Thyroid gland (tissue), 4 donors: ENCODE results near the gene ATP23. TPM values are rescaled to one million over a fixed set of nuclear protein-coding genes. Genes with fewer than 3 reads are reported as not detected.
A peak's percentile ranks its signal among the peaks of the same experiment; 100 is the strongest.

Experiments
- DNase-seq, 2 donors: peaks; one replicate each; pipeline ENCODE4 v3.0.0-alpha.2; 2019
- H3K27ac ChIP-seq, 3 donors: fragments of 200-600 bp; sonication (generic); 1 replicate in 2 of 3; 2 replicates in 1 of 3; pipeline ENCODE4 v1.5.1; 2016 to 2019; ENCODE audit warnings: mild to moderate bottlenecking in 1 of 3, moderate library complexity in 1 of 3
- H3K27me3 ChIP-seq: fragments of 200-600 bp; sonication (generic); one replicate; pipeline ENCODE4 v1.5.1; 2019
- H3K36me3 ChIP-seq, 2 donors: fragments of 200-600 bp; sonication (generic); one replicate each; pipeline ENCODE4 v1.5.1; 2016 to 2019
- H3K4me1 ChIP-seq, 2 donors: fragments of 200-600 bp; sonication (generic); one replicate each; pipeline ENCODE4 v1.5.1; 2017 to 2019
- H3K4me3 ChIP-seq, 3 donors: fragments of 200-600 bp; sonication (generic); replicated peaks in 1 of 3; 1 replicate in 2 of 3; 2 replicates in 1 of 3; pipeline ENCODE4 v1.5.1; 2016; ENCODE audit warnings: mild to moderate bottlenecking in 1 of 3
- H3K9me3 ChIP-seq: fragments of 200-600 bp; sonication (generic); one replicate; pipeline ENCODE4 v1.5.1; 2017
- POLR2A ChIP-seq, 2 donors: fragments of 450-650 bp; IDR thresholded peaks; one replicate each; pipeline ENCODE4 v1.6.1; 2017; ENCODE audit warnings: antibody characterized with exemption in 2 of 2, mild to moderate bottlenecking in 2 of 2, moderate library complexity in 1 of 2
- WGBS, 2 donors: methylation state at CpG; one replicate each; pipeline ENCODE4 v1.1.5; 2017; 5-methylcytosine and 5-hydroxymethylcytosine counted together
- intact Hi-C: fragments of 100-400 bp; cut with DNase I; formaldehyde crosslinking; loops from one replicate; pipeline ENCODE4 v1.15.1; 2023
- total RNA-seq, 4 donors: library from RNA; depleted of rRNA; stranded (reverse); fragments of >200 nt; gene quantifications; one replicate each; pipeline ENCODE4 v1.2.3, GENCODE V29; 2016
- TF ChIP-seq, protein P1 (sequence below), 6 experiments: fragments of 200-600 bp in 3 of 6; fragments of 450-650 bp in 3 of 6; sonication (generic) in 3 of 6; IDR thresholded peaks; one replicate each; pipeline ENCODE4 v1.5.1; 2016 to 2019; ENCODE audit warnings: antibody characterized with exemption in 6 of 6, mild to moderate bottlenecking in 2 of 6, inconsistent platforms in 1 of 6, moderate library complexity in 1 of 6

The ATP23 gene, protein sequence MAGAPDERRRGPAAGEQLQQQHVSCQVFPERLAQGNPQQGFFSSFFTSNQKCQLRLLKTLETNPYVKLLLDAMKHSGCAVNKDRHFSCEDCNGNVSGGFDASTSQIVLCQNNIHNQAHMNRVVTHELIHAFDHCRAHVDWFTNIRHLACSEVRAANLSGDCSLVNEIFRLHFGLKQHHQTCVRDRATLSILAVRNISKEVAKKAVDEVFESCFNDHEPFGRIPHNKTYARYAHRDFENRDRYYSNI
- total RNA-seq = 10 to 100 TPM in 3 of 4 donors, 1 to 10 TPM in 1; 1.9 to 13.4 (median 11.1) TPM

DNA sequence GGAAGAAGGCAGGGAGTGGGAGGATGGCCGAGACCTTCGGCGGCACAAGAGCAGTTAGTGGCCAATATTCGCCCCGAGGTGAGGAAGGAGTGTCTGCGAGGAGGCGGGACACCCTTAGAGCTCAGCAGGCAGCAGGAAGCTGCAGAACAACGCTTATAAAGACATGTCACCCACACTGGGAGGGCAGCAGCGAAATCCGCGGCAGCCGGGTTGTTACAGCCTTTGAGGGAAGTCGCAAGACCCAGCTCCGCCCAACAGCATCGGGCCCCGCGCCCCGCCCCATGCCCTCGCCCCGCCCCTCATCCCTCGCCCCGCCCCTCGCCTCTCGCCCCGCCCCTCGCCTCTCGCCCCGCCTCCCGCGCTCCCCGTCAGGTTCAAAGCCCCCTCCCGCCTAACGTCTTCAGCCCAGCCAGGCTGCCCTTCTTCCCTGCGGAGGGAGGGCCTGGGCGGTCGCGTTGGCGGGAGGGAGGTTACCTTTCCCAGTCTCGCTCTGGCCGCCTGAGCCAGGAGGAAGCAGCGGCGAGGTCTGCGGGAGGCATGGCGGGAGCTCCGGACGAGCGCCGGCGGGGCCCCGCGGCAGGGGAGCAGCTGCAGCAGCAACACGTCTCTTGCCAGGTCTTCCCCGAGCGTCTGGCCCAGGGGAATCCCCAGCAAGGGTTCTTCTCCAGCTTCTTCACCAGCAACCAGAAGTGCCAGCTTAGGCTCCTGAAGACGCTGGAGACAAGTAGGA, at the start of gene ATP23:
ATP23 (plus strand) TSS at position 403 of the 730 bp plus-strand sequence; CDS start at position 538, 135 bp downstream.
- Histone ChIP-seq H3K4me3 (peak within 1 kb of the TSS; percentile 43 to 72 (median 71)), H3K27me3 (no peaks in the 10 kb centered on the region), H3K36me3 (no peaks in the 10 kb centered on the region), H3K27ac (peak within 1 kb of the TSS; percentile 58 to 87 (median 74)), H3K4me1 (peaks cover 3 to 11% of the 10 kb centered on the region in 2 donors), H3K9me3 (no peaks in the 10 kb centered on the region)
- 1 to 2% methylated on average over 15 to 25 of the region's 55 CpGs for WGBS, 2 donors
- TF ChIP-seq, protein P1, sequence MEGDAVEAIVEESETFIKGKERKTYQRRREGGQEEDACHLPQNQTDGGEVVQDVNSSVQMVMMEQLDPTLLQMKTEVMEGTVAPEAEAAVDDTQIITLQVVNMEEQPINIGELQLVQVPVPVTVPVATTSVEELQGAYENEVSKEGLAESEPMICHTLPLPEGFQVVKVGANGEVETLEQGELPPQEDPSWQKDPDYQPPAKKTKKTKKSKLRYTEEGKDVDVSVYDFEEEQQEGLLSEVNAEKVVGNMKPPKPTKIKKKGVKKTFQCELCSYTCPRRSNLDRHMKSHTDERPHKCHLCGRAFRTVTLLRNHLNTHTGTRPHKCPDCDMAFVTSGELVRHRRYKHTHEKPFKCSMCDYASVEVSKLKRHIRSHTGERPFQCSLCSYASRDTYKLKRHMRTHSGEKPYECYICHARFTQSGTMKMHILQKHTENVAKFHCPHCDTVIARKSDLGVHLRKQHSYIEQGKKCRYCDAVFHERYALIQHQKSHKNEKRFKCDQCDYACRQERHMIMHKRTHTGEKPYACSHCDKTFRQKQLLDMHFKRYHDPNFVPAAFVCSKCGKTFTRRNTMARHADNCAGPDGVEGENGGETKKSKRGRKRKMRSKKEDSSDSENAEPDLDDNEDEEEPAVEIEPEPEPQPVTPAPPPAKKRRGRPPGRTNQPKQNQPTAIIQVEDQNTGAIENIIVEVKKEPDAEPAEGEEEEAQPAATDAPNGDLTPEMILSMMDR (IDR thresholded peaks at IDR 0.05) = no peak
- peak; percentile 60 to 94 for TF ChIP-seq POLR2A (IDR thresholded peaks at IDR 0.05)
- DNase-seq = peak; percentile 93 to 95
- intact Hi-C loops = no loop called here

DNA sequence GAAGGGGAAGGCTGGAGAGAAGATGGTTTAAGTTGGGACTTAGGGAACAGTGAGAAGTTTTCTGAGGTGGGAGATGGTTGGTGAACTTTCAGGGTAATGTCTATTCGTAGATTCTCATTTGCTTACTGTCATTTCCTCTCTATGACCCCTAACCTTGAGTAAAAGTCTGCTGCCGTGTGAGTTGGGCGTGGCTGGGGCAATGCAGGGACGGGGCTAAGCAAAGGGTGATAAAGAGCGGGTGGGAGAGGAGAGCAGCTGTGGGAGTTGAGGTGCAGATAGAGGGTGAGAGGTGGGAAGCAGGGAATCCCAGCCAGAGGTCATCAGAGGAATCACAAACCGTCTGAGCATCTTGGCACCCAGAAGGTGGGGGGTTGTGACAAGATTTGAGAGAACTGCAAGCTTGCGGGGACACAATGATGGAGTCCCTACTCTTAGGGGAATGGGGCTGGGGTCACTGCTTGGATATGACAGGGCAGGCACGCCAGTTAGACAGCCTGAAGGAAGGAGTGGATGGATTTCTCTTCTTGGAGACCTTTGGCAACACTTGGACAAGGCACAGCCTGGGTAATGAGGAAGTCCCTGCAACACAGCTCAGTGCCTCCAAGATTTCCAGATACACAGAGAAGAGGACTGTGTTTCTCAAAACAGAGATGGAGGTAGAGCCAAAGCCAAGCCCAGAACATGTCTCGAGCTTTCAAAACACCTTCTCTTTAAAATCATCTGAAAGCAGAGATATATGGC, 49.0 kb upstream of the ATP23 start:
- TF ChIP-seq, protein P1 (IDR thresholded peaks at IDR 0.05) = no peak
- no peak for TF ChIP-seq POLR2A (IDR thresholded peaks at IDR 0.05)
- no peak for DNase-seq
- intact Hi-C loops = loop anchor here (5.0 kb wide), 1 partner anchor 40 kb away; no protein-coding TSS in a partner anchor
- peaks cover 37 to 88% of the 10 kb centered on the region in 2 donors for H3K4me1 ChIP-seq
- H3K9me3 ChIP-seq = no peaks in the 10 kb centered on the region
- H3K36me3 ChIP-seq = no peaks in the 10 kb centered on the region
- peak overlapping the region in 2 of 3 donors; percentile 95 to 98 for H3K27ac ChIP-seq
- H3K27me3 ChIP-seq = no peaks in the 10 kb centered on the region
- H3K4me3 ChIP-seq = no peak overlapping the region
- WGBS, 2 donors = 81 to 83% methylated on average over 9 of the region's 9 CpGs

- WGBS, 2 donors = 23 to 26% methylated on average over 12 to 13 of the region's 13 CpGs
- TF ChIP-seq, protein P1 (IDR thresholded peaks at IDR 0.05) = peak in 2 of 6 experiments; percentile 7 to 11
- TF ChIP-seq POLR2A (IDR thresholded peaks at IDR 0.05) = peak in 1 of 2 donors; percentile 33
- Histone ChIP-seq H3K36me3 (no peaks in the 10 kb centered on the region), H3K27ac (peak overlapping the region; percentile 91 to 98 (median 95)), H3K4me3 (no peak overlapping the region), H3K9me3 (no peaks in the 10 kb centered on the region), H3K27me3 (no peaks in the 10 kb centered on the region), H3K4me1 (peaks cover 50 to 90% of the 10 kb centered on the region in 2 donors)
- peak; percentile 88 to 94 for DNase-seq
- intact Hi-C loops = loop anchor here (5.0 kb wide), 1 partner anchor 41 kb away; no protein-coding TSS in a partner anchor
These were observed 47.7 kb upstream of the ATP23 start for GRCh38 chr12:57893431-57894353.

DNA sequence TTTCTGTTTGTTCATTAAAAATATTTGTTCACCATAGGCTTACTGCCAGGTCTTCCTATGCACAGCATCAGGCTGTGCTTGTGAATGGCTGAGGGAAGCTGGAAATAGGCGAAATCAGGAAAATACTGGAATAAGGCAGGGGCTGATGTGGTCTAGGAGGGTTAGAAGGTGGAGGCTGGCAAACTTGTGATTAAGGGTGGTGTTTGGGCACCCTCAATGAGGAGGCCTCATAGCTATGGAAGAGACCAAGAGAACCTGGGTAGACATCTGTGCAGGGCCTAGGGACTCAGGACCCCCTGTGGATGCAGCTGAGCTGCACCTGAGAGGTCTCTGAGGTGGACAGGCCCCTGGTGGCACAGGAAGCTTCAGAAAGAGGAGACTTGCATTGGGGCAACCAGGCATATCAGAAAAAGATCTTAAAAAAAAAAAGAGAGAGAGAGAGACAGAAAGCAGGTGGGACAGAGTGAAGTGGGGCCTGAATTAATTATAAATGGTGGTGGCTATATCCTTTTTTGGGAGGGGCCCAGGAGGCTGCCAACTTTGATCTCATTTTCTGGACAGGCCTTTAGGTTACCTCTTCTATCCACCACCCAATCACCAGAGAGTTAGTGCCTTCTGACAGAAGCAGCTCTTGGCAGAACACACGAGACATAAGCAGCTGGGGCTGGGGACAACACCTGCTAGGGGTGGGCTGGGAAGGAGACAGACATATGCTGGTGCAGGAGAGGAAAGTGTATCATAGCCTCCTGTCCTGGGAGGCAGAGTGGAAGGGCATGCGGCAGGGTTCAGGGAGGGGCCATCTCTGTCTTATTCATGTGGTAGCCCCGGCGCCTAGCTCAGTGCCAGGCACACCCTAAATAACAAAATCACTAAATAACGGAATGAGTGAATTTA, 46.7 kb upstream of the ATP23 start:
- Histone ChIP-seq H3K4me3 (no peak overlapping the region), H3K4me1 (peaks cover 56 to 90% of the 10 kb centered on the region in 2 donors), H3K9me3 (no peaks in the 10 kb centered on the region), H3K36me3 (no peaks in the 10 kb centered on the region), H3K27ac (peak overlapping the region; percentile 91 to 98 (median 95)), H3K27me3 (no peaks in the 10 kb centered on the region)
- DNase-seq = no peak
- TF ChIP-seq, protein P1 (IDR thresholded peaks at IDR 0.05) = no peak
- no peak for TF ChIP-seq POLR2A (IDR thresholded peaks at IDR 0.05)
- intact Hi-C loops = loop anchor here (5.0 kb wide), 2 partner anchors 42 to 112 kb away; partner anchors contain the start of gene TSFM
- WGBS, 2 donors = 79 to 89% methylated on average over 6 of the region's 6 CpGs
